Loucy (cell line): Measurements from ENCODE around the gene PICK1.

Experiments used
- CTCF ChIP-seq: fragments of 200-600 bp; sonication (generic); conservative IDR thresholded peaks from 2 replicates; pipeline ENCODE4 v1.5.1; 2014; ENCODE audit warnings: mild to moderate bottlenecking, antibody characterized with exemption, low read length
- EZH2phosphoT487 ChIP-seq: fragments of 200-600 bp; IDR thresholded peaks from 2 replicates; pipeline ENCODE4 v1.6.1; 2018; ENCODE audit warnings: antibody characterized with exemption, mild to moderate bottlenecking, moderate library complexity, borderline replicate concordance

- TF ChIP-seq CTCF (no peak), EZH2phosphoT487 (no peak)
Observed at GRCh38 chr22:38041760-38042487, 15.3 kb upstream of the PICK1 start.
